ENCODE measurements around the gene RASGRF1.

Gene RASGRF1

DNA sequence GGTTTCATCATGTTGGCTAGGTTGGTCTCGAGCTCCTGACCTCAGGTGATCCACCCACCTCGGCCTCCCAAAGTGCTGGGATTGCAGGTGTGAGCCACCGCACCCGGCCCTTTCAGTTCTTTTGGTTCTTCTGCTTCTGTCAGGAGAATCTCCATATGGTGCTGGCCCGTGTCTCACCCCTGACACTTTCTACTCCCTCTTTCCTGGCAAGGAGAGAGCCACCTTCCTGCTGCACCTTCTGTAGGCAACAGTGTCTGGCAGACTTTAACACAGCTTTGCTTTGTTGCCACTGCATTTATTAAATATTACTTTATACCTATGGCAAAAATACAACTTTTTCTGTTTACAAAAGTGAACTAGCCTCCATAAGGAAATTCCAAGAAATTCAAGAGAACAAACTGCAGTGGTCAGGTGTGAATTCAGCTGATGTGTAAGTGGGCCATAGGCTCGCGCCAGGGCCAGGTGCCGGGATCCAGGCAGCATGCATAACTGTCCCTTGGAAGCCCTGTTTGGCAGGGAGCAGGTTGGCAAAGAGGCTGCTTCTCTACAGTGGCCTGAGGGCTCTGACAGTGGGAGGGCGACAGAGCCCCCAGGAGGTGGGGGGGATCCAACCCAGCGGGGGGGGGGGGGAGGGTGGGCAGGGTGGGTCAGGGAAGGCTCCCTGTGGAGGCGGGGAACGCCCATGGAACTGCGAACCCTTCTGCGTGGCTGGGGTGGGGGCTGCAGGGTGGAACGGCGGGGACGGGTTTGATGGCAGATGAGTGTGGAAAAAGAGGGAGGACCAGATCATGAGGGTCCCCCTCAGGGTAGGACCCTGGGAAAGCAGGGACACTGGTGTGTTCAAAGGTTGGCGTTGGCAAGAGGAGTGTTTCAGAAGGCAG is 166.9 kb downstream of the RASGRF1 start:
- Mint-ChIP-seq H3K27me3 (no peaks in the 10 kb centered on the region), H3K36me3 (peaks cover 2% of the 10 kb centered on the region), H3K9me3 (no peaks in the 10 kb centered on the region), H3K4me1 (no peaks in the 10 kb centered on the region), H3K27ac (peak overlapping the region; percentile 6), H3K4me3 (no peak overlapping the region)

DNA sequence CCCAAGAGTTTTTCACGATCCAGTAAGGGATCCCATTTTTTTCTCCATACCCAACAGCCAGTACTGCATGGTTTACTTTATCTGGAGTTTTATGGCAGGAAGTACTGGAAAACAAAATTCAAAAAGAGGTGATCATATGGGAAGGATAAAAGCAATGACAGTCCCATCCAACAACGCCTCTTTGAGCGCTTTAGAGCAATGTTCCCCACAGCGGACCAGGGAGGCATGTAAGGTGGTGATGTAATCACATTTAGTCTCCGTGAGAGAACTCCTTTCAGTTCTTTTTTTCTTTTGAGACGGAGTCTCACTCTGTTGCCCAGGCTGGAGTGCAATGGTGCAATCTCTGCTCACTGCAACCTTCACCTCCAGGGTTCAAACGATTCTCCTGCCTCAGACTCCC is 167.6 kb downstream of the RASGRF1 start:
- Mint-ChIP-seq H3K27me3 (no peaks in the 10 kb centered on the region), H3K9me3 (no peaks in the 10 kb centered on the region), H3K4me1 (no peaks in the 10 kb centered on the region), H3K36me3 (peaks cover 4% of the 10 kb centered on the region), H3K4me3 (no peak overlapping the region), H3K27ac (no peak overlapping the region)

DNA sequence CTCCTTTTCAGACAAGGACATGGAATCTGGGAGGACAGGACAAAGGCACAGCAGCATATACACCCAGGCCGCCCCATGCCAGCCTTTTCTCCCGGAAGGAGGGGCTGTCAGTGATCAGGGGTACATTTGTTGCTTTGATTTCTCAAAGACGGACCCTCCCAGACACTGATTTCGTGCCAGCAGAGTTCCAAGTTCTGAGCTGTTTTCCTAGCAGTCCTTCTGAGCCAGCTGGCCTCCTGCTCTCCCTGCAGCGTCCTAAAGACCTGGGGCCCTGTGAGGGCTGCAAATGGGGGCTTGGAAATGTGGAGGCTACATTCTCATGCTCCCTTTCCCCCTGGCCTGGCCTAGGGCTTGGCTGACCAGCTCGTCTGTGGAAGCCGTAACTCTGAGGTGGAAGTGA is 168.1 kb downstream of the RASGRF1 start:
- Mint-ChIP-seq H3K27ac (no peak overlapping the region), H3K4me3 (no peak overlapping the region), H3K4me1 (no peaks in the 10 kb centered on the region), H3K9me3 (no peaks in the 10 kb centered on the region), H3K27me3 (no peaks in the 10 kb centered on the region), H3K36me3 (peaks cover 4% of the 10 kb centered on the region)

DNA sequence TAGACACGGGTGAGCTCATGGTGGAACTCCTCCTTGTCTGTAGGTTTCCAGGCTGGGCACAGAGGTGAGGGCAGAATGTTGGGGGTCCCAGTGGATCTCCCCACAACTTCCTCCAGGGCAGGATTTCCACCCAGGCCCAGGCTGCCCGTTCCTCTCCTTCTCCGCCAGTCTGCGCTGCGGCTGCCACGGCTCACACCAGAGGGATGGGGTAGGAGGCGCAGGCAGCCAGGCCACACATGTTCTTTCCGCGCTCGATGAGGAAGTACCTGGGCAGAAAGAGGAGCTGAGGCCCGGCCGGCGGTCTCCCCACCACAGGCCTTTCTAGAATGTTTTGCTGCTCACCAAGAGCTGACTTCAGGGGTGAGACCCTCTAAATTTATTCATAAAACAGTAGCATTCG is 168.6 kb downstream of the RASGRF1 start:
- peaks cover 4% of the 10 kb centered on the region for H3K36me3 Mint-ChIP-seq
- no peak overlapping the region for H3K27ac Mint-ChIP-seq
- H3K9me3 Mint-ChIP-seq: no peaks in the 10 kb centered on the region
- no peaks in the 10 kb centered on the region for H3K4me1 Mint-ChIP-seq
- H3K4me3 Mint-ChIP-seq: no peak overlapping the region
- no peaks in the 10 kb centered on the region for H3K27me3 Mint-ChIP-seq

DNA sequence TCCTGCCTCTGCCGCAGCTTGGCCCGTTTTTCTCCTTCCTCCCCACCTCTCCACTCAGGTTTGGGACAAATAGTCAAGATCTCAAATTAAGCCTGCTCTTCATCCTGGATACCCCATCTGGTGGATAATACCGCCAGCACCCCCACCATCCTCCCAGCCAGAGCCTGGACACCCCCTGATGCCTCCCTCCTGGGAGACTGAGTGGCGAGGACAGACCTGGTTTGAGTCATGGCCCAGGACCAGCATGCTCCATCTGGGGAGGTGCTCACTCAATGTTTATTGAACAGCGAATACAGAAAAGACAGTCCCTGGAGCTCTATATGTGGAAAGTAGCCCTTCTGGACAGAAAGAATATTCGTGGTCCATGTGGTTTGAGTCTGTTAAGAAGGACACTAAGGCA is 169.1 kb downstream of the RASGRF1 start:
- Mint-ChIP-seq H3K4me1 (no peaks in the 10 kb centered on the region), H3K9me3 (no peaks in the 10 kb centered on the region), H3K36me3 (peaks cover 4% of the 10 kb centered on the region), H3K27me3 (no peaks in the 10 kb centered on the region), H3K27ac (no peak overlapping the region), H3K4me3 (no peak overlapping the region)

DNA sequence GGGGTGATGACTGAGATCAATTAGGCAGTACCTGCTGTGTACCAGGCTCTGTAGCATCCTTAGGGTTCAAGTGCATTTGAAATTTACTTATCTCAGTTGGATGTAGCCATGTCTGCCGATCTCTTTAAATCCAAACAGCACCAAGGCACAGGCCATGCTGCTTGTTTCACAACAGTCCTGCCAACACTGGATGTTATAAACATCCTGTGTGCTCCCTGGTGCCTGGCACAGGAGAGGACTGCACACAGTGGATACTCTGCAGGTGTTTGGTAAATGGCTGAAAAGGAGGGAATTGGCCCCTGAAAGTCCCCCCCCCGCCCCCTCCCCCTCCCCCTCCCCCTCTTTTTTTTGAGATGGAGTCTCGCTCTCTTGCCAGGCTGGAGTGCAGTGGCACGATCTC is 172.7 kb downstream of the RASGRF1 start:
- no peak overlapping the region for H3K4me3 Mint-ChIP-seq
- H3K27ac Mint-ChIP-seq: no peak overlapping the region
- H3K4me1 Mint-ChIP-seq: no peaks in the 10 kb centered on the region

DNA sequence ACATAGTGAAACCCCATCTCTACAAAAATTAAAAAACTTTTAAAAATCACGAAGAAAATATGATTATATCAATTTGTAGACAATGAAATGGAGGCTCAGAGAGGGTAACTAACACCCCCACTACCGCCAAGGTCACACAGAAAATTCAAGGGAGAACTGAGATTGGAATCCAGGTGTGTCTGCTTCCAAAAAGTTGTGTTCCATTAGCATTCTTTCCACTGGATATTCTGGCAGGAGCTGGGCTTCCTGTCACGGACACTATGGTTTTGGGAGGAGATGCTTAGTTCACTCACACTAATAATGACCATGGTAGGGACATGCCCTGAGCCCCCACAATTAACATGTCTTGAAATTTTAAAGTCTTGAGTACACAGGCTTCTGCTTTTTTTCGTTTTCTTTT is 174.5 kb downstream of the RASGRF1 start:
- no peaks in the 10 kb centered on the region for H3K9me3 Mint-ChIP-seq
- H3K4me3 Mint-ChIP-seq: no peak overlapping the region
- peaks cover 5% of the 10 kb centered on the region for H3K36me3 Mint-ChIP-seq
- peaks cover 4% of the 10 kb centered on the region for H3K4me1 Mint-ChIP-seq
- no peaks in the 10 kb centered on the region for H3K27me3 Mint-ChIP-seq
- H3K27ac Mint-ChIP-seq: no peak overlapping the region

More for the DNA sequence above, 172.7 kb downstream of the RASGRF1 start:
- H3K27me3 Mint-ChIP-seq: no peaks in the 10 kb centered on the region
- H3K36me3 Mint-ChIP-seq: peaks cover 2% of the 10 kb centered on the region
- no peaks in the 10 kb centered on the region for H3K9me3 Mint-ChIP-seq

DNA sequence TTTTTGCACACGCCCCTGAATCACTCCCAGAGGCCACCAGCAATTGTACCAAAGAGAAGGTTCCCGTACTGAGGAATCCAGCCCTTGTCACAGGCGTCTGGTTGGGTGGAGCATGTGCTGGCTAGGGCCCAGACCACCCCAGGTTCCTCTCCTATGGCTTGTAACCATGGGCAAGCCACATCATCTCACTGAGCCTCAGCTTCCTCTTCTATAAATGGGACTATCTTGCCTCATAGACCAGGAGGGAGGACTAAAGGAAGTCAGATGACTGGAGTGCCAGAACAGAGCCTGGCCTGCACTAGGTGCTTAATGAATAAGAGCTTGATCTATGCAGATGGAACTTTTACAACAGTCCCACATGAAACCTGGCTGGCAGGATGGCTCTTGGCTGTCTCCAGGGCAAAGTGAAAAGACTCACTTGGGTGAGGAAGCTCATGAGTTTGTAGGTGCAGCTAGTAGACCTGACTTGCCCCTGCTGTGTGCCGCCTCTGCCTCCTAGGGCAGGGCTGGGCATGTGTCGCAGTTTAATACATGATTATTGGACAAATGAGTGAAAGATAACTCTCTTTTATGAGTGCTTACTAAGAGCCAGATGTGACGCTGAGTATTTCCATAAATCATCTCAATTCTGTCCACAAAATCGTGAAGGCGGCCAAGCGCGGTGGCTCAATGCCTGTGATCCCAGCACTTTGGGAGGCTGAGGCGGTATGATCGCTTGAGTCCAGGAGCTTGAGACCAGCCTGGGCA is 175.1 kb downstream of the RASGRF1 start:
- Mint-ChIP-seq H3K4me3 (no peak overlapping the region), H3K27ac (no peak overlapping the region), H3K4me1 (peaks cover 4% of the 10 kb centered on the region), H3K36me3 (peaks cover 5% of the 10 kb centered on the region), H3K27me3 (no peaks in the 10 kb centered on the region), H3K9me3 (no peaks in the 10 kb centered on the region)

DNA sequence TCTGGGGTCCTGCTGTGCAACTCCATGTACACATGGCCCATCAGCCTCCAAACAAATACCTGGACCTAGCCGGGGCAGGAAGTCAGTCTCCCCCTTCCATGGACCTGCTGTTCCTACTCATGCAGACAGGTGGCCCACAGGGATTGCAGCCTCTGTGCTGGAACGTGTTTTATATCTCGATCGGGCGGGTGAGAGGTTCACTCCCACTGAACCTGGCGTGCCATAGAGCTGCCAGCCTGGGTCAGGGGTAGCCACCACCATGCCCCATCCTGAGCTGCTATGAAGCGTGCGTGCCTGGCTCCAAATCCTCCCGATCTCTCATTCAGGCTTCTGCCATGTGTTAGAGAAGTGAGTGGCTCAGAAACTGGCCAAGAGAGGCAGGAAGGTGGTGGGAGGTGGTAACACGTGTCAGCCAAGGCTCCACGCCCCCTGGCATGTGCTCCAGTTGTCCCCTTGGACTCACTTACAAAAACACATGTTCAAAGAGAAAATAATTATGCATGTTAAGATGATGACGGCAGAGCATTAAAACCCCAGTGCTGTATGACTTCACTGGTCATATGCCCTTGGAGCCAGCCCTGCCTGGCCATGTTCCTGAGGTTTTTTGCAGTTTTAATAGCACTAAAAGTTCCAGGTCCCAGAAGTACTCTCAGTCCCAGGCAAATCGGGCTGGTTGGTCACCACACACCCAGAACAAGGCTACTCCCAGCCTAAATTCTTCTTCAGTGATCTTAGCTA is 176.4 kb downstream of the RASGRF1 start:
- H3K27me3 Mint-ChIP-seq: no peaks in the 10 kb centered on the region
- no peak overlapping the region for H3K4me3 Mint-ChIP-seq
- H3K9me3 Mint-ChIP-seq: no peaks in the 10 kb centered on the region
- peak overlapping the region; percentile 76 for H3K27ac Mint-ChIP-seq
- H3K36me3 Mint-ChIP-seq: peaks cover 5% of the 10 kb centered on the region
- peaks cover 12% of the 10 kb centered on the region for H3K4me1 Mint-ChIP-seq

DNA sequence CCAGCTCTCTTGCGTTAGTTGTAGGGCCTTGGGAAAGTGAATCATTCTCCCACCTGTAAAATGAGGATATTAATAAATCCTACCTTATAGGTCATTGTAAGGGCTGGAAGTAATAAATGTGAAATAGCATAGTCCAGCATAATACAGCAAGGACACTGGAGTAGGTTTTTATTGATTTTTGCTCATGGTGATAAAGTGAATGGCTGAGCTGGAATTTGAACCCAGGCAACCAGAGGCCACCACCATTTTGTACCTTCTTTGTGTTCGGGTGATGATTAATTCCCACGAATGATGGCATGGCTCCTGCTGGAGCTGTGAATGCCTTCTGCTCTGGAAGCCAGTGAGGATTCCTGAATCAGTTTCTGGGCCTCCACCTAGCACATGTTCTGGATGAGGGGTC is 177.6 kb downstream of the RASGRF1 start:
- no peaks in the 10 kb centered on the region for H3K27me3 Mint-ChIP-seq
- peak overlapping the region; percentile 53 for H3K27ac Mint-ChIP-seq
- H3K4me1 Mint-ChIP-seq: peaks cover 12% of the 10 kb centered on the region
- peaks cover 6% of the 10 kb centered on the region for H3K36me3 Mint-ChIP-seq
- H3K9me3 Mint-ChIP-seq: no peaks in the 10 kb centered on the region
- H3K4me3 Mint-ChIP-seq: no peak overlapping the region

DNA sequence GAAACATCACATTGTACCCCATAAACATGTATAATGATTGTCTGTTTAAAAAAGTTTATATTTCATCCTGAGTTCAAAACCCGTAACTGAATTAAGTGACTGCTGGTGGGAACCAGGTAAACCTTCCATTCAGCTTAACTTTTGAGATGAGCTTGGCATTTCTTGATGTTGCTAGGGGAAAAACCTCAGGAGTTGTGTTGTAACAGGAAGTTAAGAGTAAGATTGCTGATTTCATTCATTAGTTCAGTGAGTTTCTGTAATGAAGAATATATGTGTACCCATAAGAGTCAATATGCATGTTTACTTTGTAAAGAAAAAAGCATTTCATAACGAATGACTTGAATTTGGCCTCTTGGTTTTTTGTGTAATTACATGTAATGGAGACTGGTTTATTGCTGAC is 178.3 kb downstream of the RASGRF1 start:
- Mint-ChIP-seq H3K9me3 (no peaks in the 10 kb centered on the region), H3K27me3 (no peaks in the 10 kb centered on the region), H3K4me3 (no peak overlapping the region), H3K4me1 (peaks cover 15% of the 10 kb centered on the region), H3K27ac (peak overlapping the region; percentile 53), H3K36me3 (peaks cover 9% of the 10 kb centered on the region)

DNA sequence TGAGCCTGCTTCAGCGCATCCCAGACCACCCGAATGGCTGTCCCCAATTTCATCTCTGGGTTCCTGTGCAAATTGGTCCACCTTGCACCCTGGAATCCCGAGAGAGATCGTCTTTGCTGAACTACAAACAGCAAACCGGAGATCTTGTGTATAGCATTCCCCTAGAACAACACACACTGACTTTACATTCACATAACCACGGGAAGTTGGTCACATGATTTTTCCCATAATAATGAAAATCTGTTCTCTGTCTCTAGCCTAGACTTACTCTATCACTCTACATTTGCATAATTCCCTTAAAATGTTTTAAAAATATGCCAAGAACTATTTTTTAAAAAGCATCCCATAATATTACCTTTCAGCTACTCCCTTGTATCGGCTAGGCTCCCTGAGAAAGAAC is 180.3 kb downstream of the RASGRF1 start:
- Mint-ChIP-seq H3K36me3 (peaks cover 19% of the 10 kb centered on the region), H3K9me3 (no peaks in the 10 kb centered on the region), H3K27ac (peak overlapping the region; percentile 53), H3K27me3 (no peaks in the 10 kb centered on the region), H3K4me3 (no peak overlapping the region), H3K4me1 (peaks cover 20% of the 10 kb centered on the region)
